ENCODE results near the gene CLDN14. TPM values are rescaled to one million over a fixed set of nuclear protein-coding genes. Genes with fewer than 3 reads are reported as not detected.

CLDN14 gene
- total RNA-seq, 1 experiment from 2014 or later = 8.9 TPM

DNA sequence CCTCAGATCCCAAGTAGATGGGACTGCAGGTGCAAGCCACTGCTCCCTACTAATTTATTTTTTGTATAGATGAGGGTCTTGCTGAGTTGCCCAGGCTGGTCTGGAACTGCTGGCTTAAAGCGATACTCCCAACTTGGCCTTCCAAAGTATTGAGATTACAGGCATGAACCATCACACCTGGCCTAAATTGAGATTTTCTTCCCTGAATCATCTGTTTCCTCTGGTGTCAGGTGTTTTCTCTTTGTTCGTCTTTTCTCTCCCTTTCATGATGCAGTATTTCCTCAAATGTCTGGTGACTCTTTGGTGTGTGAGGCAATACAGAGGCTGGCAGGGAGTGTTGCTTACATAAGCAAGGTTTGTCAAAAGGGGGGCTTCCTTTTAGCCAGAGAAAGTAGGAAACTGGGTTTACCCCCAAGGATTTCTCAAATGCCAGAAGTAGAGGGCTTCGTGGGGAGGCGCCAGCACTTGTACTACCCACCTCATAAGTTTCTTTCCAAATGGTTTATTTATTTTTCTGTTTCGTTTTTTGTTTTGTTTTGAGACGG lies 27.6 kb downstream of the CLDN14 start:
- intact Hi-C loops (cut with micrococcal nuclease) = no loop called here
- no peaks in the 10 kb centered on the region for H4K20me1 ChIP-seq (ENCODE audit: low read length)
- H3K9me3 ChIP-seq (ENCODE audit: low read length) = no peaks in the 10 kb centered on the region
- no peaks in the 10 kb centered on the region for H3K9me2 ChIP-seq (replicated peaks; ENCODE audit: low read length)
- H3F3A ChIP-seq (ENCODE audit: low read length, unreplicated experiment) = no peaks in the 10 kb centered on the region
- H3K4me2 ChIP-seq (ENCODE audit: low read length) = no peak overlapping the region
- H3K36me3 ChIP-seq (ENCODE audit: low read depth, low read length) = no peaks in the 10 kb centered on the region
- TF ChIP-seq EZH2phosphoT487 (IDR thresholded peaks at IDR 0.05; ENCODE audit: borderline replicate concordance, low read length) = no peak
- TF ChIP-seq, protein P1, sequence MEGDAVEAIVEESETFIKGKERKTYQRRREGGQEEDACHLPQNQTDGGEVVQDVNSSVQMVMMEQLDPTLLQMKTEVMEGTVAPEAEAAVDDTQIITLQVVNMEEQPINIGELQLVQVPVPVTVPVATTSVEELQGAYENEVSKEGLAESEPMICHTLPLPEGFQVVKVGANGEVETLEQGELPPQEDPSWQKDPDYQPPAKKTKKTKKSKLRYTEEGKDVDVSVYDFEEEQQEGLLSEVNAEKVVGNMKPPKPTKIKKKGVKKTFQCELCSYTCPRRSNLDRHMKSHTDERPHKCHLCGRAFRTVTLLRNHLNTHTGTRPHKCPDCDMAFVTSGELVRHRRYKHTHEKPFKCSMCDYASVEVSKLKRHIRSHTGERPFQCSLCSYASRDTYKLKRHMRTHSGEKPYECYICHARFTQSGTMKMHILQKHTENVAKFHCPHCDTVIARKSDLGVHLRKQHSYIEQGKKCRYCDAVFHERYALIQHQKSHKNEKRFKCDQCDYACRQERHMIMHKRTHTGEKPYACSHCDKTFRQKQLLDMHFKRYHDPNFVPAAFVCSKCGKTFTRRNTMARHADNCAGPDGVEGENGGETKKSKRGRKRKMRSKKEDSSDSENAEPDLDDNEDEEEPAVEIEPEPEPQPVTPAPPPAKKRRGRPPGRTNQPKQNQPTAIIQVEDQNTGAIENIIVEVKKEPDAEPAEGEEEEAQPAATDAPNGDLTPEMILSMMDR (conservative IDR thresholded peaks at IDR 0.05; ENCODE audit: low read depth, low read length) = no peak
- TF ChIP-seq EZH2 (IDR thresholded peaks at IDR 0.05; ENCODE audit: low read length, unreplicated experiment) = no peak
- no peak overlapping the region for H3K4me3 ChIP-seq (ENCODE audit: low read length)
- BruUV-seq (replicated peaks) = no TSS peak
- POLR2A ChIA-PET (ENCODE audit: unreplicated experiment) = no interaction called here
- no peak overlapping the region for H3K27ac ChIP-seq (ENCODE audit: low read length)
- H3K27me3 ChIP-seq (ENCODE audit: low read length) = no peaks in the 10 kb centered on the region
- no peak for DNase-seq
- no peak overlapping the region for H2AFZ ChIP-seq (ENCODE audit: low read length)
- ATAC-seq = no peak
- H3K79me2 ChIP-seq (ENCODE audit: low read length) = no peaks in the 10 kb centered on the region
- no peak overlapping the region for H3K9ac ChIP-seq (ENCODE audit: low read length)
- no peaks in the 10 kb centered on the region; the same call in 1 of the 2 replicates for H3K4me1 ChIP-seq (ENCODE audit: insufficient read depth, low read length)
- CTCF ChIA-PET = no interaction called here

GRCh38 chr21:36451506-36451905 lies 28.4 kb downstream of the CLDN14 start:
- Histone ChIP-seq H4K20me1 (ENCODE audit: low read length) (no peaks in the 10 kb centered on the region), H2AFZ (ENCODE audit: low read length) (no peak overlapping the region), H3K9ac (ENCODE audit: low read length) (no peak overlapping the region), H3K27me3 (ENCODE audit: low read length) (no peaks in the 10 kb centered on the region), H3K9me3 (ENCODE audit: low read length) (no peaks in the 10 kb centered on the region), H3K9me2 (replicated peaks; ENCODE audit: low read length) (no peaks in the 10 kb centered on the region), H3K4me2 (ENCODE audit: low read length) (no peak overlapping the region), H3K27ac (ENCODE audit: low read length) (no peak overlapping the region), H3K79me2 (ENCODE audit: low read length) (no peaks in the 10 kb centered on the region), H3K4me1 (ENCODE audit: insufficient read depth, low read length) (no peaks in the 10 kb centered on the region; the same call in 1 of the 2 replicates), H3K36me3 (ENCODE audit: low read depth, low read length) (no peaks in the 10 kb centered on the region), H3K4me3 (ENCODE audit: low read length) (no peak overlapping the region), H3F3A (ENCODE audit: low read length, unreplicated experiment) (no peaks in the 10 kb centered on the region)
- ChIA-PET POLR2A (ENCODE audit: unreplicated experiment) (no interaction called here), CTCF (no interaction called here)
- DNase-seq = no peak
- BruUV-seq (replicated peaks) = no TSS peak
- intact Hi-C loops (cut with micrococcal nuclease) = no loop called here
- TF ChIP-seq EZH2 (IDR thresholded peaks at IDR 0.05; ENCODE audit: low read length, unreplicated experiment) (no peak), EZH2phosphoT487 (IDR thresholded peaks at IDR 0.05; ENCODE audit: borderline replicate concordance, low read length) (no peak)
- TF ChIP-seq, protein P1 (conservative IDR thresholded peaks at IDR 0.05; ENCODE audit: low read depth, low read length) = no peak
- ATAC-seq = no peak

- no TSS peak for BruUV-seq (replicated peaks)
- Histone ChIP-seq H3K4me3 (ENCODE audit: low read length) (no peak overlapping the region), H3K9me2 (replicated peaks; ENCODE audit: low read length) (no peaks in the 10 kb centered on the region), H4K20me1 (ENCODE audit: low read length) (no peaks in the 10 kb centered on the region), H3K4me1 (ENCODE audit: insufficient read depth, low read length) (no peaks in the 10 kb centered on the region; the same call in 1 of the 2 replicates), H3K79me2 (ENCODE audit: low read length) (no peaks in the 10 kb centered on the region), H3K27ac (ENCODE audit: low read length) (peak overlapping the region; percentile 70), H3K27me3 (ENCODE audit: low read length) (no peaks in the 10 kb centered on the region), H2AFZ (ENCODE audit: low read length) (no peak overlapping the region), H3K4me2 (ENCODE audit: low read length) (no peak overlapping the region), H3K36me3 (ENCODE audit: low read depth, low read length) (no peaks in the 10 kb centered on the region), H3K9me3 (ENCODE audit: low read length) (no peaks in the 10 kb centered on the region), H3K9ac (ENCODE audit: low read length) (peak overlapping the region; percentile 32; the same call in 1 of the 2 replicates), H3F3A (ENCODE audit: low read length, unreplicated experiment) (no peaks in the 10 kb centered on the region)
- DNase-seq (peak; percentile 41), ATAC-seq (peak; percentile 56)
- no peak for TF ChIP-seq EZH2 (IDR thresholded peaks at IDR 0.05; ENCODE audit: low read length, unreplicated experiment)
- TF ChIP-seq, protein P1 (conservative IDR thresholded peaks at IDR 0.05; ENCODE audit: low read depth, low read length) = no peak
- TF ChIP-seq EZH2phosphoT487 (IDR thresholded peaks at IDR 0.05; ENCODE audit: borderline replicate concordance, low read length) = no peak
- intact Hi-C loops (cut with micrococcal nuclease) = no loop called here
- POLR2A ChIA-PET (ENCODE audit: unreplicated experiment) = no interaction called here
- CTCF ChIA-PET = no interaction called here
Measured at GRCh38 chr21:36450511-36450910, 29.4 kb downstream of the CLDN14 start.
